Small intestine (tissue), 7 donors: ENCODE data around the gene RTN4RL2. TPM values are rescaled to one million over a fixed set of nuclear protein-coding genes. Genes with fewer than 3 reads are reported as not detected.
A peak's percentile ranks its signal among the peaks of the same experiment; 100 is the strongest.

Experiments
- DNase-seq, 2 donors: peaks; one replicate each; pipeline versions ENCODE4 v3.0.0 to v3.0.0-alpha.2; 2013
- FAIRE-seq: peaks from 2 replicates; lab custom pipeline; 2012; peaks lifted over from hg19 to GRCh38; lab: Jason Lieb, UNC
- H3K27ac ChIP-seq, 3 donors: one replicate each; pipeline ENCODE4 v1.5.1; 2013; ENCODE audit warnings: low read length in 2 of 3, mild to moderate bottlenecking in 2 of 3, control low read depth in 1 of 3, inconsistent platforms in 1 of 3, low read depth in 1 of 3, moderate library complexity in 1 of 3
- H3K27me3 ChIP-seq, 3 donors: one replicate each; pipeline ENCODE4 v1.6.1; 2013; ENCODE audit warnings: low read length in 3 of 3, inconsistent platforms in 1 of 3; ENCODE audit not compliant: control insufficient read depth in 3 of 3, insufficient read depth in 3 of 3
- H3K36me3 ChIP-seq, 3 donors: one replicate each; pipeline ENCODE4 v1.6.1; 2013; ENCODE audit warnings: low read length in 3 of 3, inconsistent platforms in 1 of 3, low read depth in 1 of 3, mild to moderate bottlenecking in 1 of 3, moderate library complexity in 1 of 3; ENCODE audit not compliant: control insufficient read depth in 3 of 3, insufficient read depth in 2 of 3
- H3K4me1 ChIP-seq, 3 donors: one replicate each; pipeline ENCODE4 v1.6.1; 2013; ENCODE audit warnings: low read length in 2 of 3, inconsistent platforms in 1 of 3, low read depth in 1 of 3, mild to moderate bottlenecking in 1 of 3, moderate library complexity in 1 of 3; ENCODE audit not compliant: control insufficient read depth in 3 of 3, insufficient read depth in 2 of 3
- H3K4me3 ChIP-seq, 3 donors: one replicate each; pipeline ENCODE4 v1.5.1; 2013; ENCODE audit warnings: low read length in 3 of 3, control low read depth in 1 of 3, inconsistent platforms in 1 of 3, low read depth in 1 of 3, mild to moderate bottlenecking in 1 of 3, moderate library complexity in 1 of 3
- H3K9me3 ChIP-seq, 2 donors: one replicate each; pipeline ENCODE4 v1.6.1; 2013; ENCODE audit warnings: low read depth in 1 of 2, low read length in 1 of 2; ENCODE audit not compliant: control insufficient read depth in 2 of 2, insufficient read depth in 1 of 2
- WGBS, 3 donors: extraction: QIAGEN DNeasy Blood & Tissue Kit; methylation state at CpG; one replicate each; pipeline ENCODE4 v1.1.7; 2013; 5-methylcytosine and 5-hydroxymethylcytosine counted together
- polyA plus RNA-seq, 4 donors: library from polyadenylated mRNA; stranded (reverse) in 3 of 4; unstranded in 1 of 4; fragments of 200-250 nt in 3 of 4; fragments of 120-200 nt in 1 of 4; gene quantifications; one replicate each; pipeline versions ENCODE4 v1.2.1 to v1.2.3, GENCODE V29; 2013
- donor health status: healthy with polysubstance abuse.
- donor health status: control.
- donor health status: control.
- donor health status: Bipolar disorder and iron deficiency.
- donor health status: healthy.

Gene RTN4RL2
- polyA plus RNA-seq, 4 donors: 0.70 to 0.87 TPM; not detected in 2

- no peaks in the 10 kb centered on the region for H3K27me3 ChIP-seq
- H3K4me1 ChIP-seq: peaks cover 0 to 32% (median 0%) of the 10 kb centered on the region in 3 donors
- no peak for FAIRE-seq
- peak; percentile 60 to 85 for DNase-seq
- H3K36me3 ChIP-seq: peaks cover 0 to 54% (median 0%) of the 10 kb centered on the region in 3 donors
- WGBS, 3 donors: 65 to 77% (median 74%) methylated on average over 15 of the region's 15 CpGs
- H3K4me3 ChIP-seq: no peak overlapping the region
- peak overlapping the region in 1 of 3 donors; percentile 4 for H3K27ac ChIP-seq
- H3K9me3 ChIP-seq: no peaks in the 10 kb centered on the region
These were observed 33.5 kb downstream of the RTN4RL2 start for GRCh38 chr11:57493507-57494503.

- DNase-seq (no peak), FAIRE-seq (no peak)
- H3K9me3 ChIP-seq: no peaks in the 10 kb centered on the region
- H3K36me3 ChIP-seq: peaks cover 0 to 44% (median 0%) of the 10 kb centered on the region in 3 donors
- 77 to 86% (median 82%) methylated on average over 9 of the region's 9 CpGs for WGBS, 3 donors
- H3K4me1 ChIP-seq: peaks cover 0 to 49% (median 0%) of the 10 kb centered on the region in 3 donors
- H3K4me3 ChIP-seq: no peak overlapping the region
- peak overlapping the region in 1 of 3 donors; percentile 79 for H3K27ac ChIP-seq
- H3K27me3 ChIP-seq: no peaks in the 10 kb centered on the region
These were observed 35.9 kb downstream of the RTN4RL2 start for GRCh38 chr11:57496109-57496820.

- WGBS, 3 donors: 32 to 75% (median 50%) methylated on average over 15 of the region's 15 CpGs
- Histone ChIP-seq H3K36me3 (peaks cover 0 to 39% (median 0%) of the 10 kb centered on the region in 3 donors), H3K27me3 (no peaks in the 10 kb centered on the region), H3K9me3 (no peaks in the 10 kb centered on the region), H3K4me3 (no peak overlapping the region), H3K27ac (peak overlapping the region in 1 of 3 donors; percentile 79), H3K4me1 (peaks cover 0 to 49% (median 0%) of the 10 kb centered on the region in 3 donors)
- FAIRE-seq (no peak), DNase-seq (peak; percentile 62 to 85)
These were observed 37.2 kb downstream of the RTN4RL2 start for GRCh38 chr11:57497303-57498247.

- 32 to 74% (median 46%) methylated on average over 6 of the region's 6 CpGs for WGBS, 3 donors
- H3K27me3 ChIP-seq: no peaks in the 10 kb centered on the region
- DNase-seq: peak; percentile 24 to 46
- H3K36me3 ChIP-seq: peaks cover 0 to 36% (median 0%) of the 10 kb centered on the region in 3 donors
- no peak for FAIRE-seq
- peak overlapping the region in 1 of 3 donors; percentile 79 for H3K27ac ChIP-seq
- peaks cover 0 to 50% (median 3%) of the 10 kb centered on the region in 3 donors for H3K4me1 ChIP-seq
- H3K9me3 ChIP-seq: no peaks in the 10 kb centered on the region
- H3K4me3 ChIP-seq: no peak overlapping the region
These were observed 38.2 kb downstream of the RTN4RL2 start for GRCh38 chr11:57498540-57498939.

GRCh38 chr11:57499413-57499982, 39.2 kb downstream of the RTN4RL2 start:
- peaks cover 0 to 46% (median 3%) of the 10 kb centered on the region in 3 donors for H3K4me1 ChIP-seq
- H3K9me3 ChIP-seq: no peaks in the 10 kb centered on the region
- H3K36me3 ChIP-seq: peaks cover 0 to 29% (median 0%) of the 10 kb centered on the region in 3 donors
- H3K27me3 ChIP-seq: no peaks in the 10 kb centered on the region
- DNase-seq: peak; percentile 95 to 97
- WGBS, 3 donors: 10 to 21% (median 16%) methylated on average over 34 to 35 of the region's 35 CpGs
- H3K4me3 ChIP-seq: peak overlapping the region in 1 of 3 donors; percentile 36
- no peak for FAIRE-seq
- peak overlapping the region; percentile 37 to 78 (median 64) for H3K27ac ChIP-seq

GRCh38 chr11:57499983-57500461, 39.7 kb downstream of the RTN4RL2 start:
- Histone ChIP-seq H3K4me1 (peaks cover 0 to 46% (median 3%) of the 10 kb centered on the region in 3 donors), H3K36me3 (peaks cover 0 to 28% (median 0%) of the 10 kb centered on the region in 3 donors), H3K9me3 (no peaks in the 10 kb centered on the region), H3K27me3 (no peaks in the 10 kb centered on the region), H3K4me3 (peak overlapping the region in 1 of 3 donors; percentile 36), H3K27ac (peak overlapping the region in 2 of 3 donors; percentile 36 to 78)
- no peak for DNase-seq
- 45 to 49% (median 48%) methylated on average over 12 of the region's 12 CpGs for WGBS, 3 donors
- FAIRE-seq: no peak

GRCh38 chr11:57500515-57500914, 40.2 kb downstream of the RTN4RL2 start:
- H3K27me3 ChIP-seq: no peaks in the 10 kb centered on the region
- H3K36me3 ChIP-seq: peaks cover 0 to 29% (median 0%) of the 10 kb centered on the region in 3 donors
- H3K9me3 ChIP-seq: no peaks in the 10 kb centered on the region
- no peak for FAIRE-seq
- H3K27ac ChIP-seq: peak overlapping the region in 1 of 3 donors; percentile 36
- WGBS, 3 donors: 86 to 87% (median 86%) methylated on average over 8 of the region's 8 CpGs
- no peak overlapping the region for H3K4me3 ChIP-seq
- H3K4me1 ChIP-seq: peaks cover 0 to 46% (median 3%) of the 10 kb centered on the region in 3 donors
- DNase-seq: no peak
